IMR-90 (cell line): ENCODE results near the gene AGR3. TPM values are rescaled to one million over a fixed set of nuclear protein-coding genes. Genes with fewer than 3 reads are reported as not detected.

Experiments
- ATAC-seq: fragments of 200-7000 bp; cut with Tn5 transposase; 2 replicates; pipeline ENCODE4 v1.9.1; 2020; ENCODE audit warnings: low read depth, mild to moderate bottlenecking, moderate library complexity
- BruUV-seq: library from RNA; stranded (reverse); fragments of 400-500 nt; replicated peaks from 2 replicates; lab custom pipeline; 2021; lab: Mats Ljungman, UMichigan
- CTCF ChIA-PET: fragments of 300-600 bp; formaldehyde crosslinking; extraction: SDS; loops from one replicate; lab custom pipeline; 2021; ENCODE audit warnings: antibody characterized with exemption; lab: Yijun Ruan, JAX
- POLR2A ChIA-PET: fragments of 300-600 bp; sonication (Branson Sonifier 250); formaldehyde crosslinking; loops from one replicate; lab custom pipeline; 2022; ENCODE audit warnings: antibody characterized with exemption; ENCODE audit not compliant: unreplicated experiment; lab: Charles Lee
- DNase-seq: peaks from one replicate; pipeline ENCODE4 v3.0.0; 2013
- H2AFZ ChIP-seq: replicated peaks from 2 replicates; pipeline ENCODE3; 2013; ENCODE audit warnings: low read length, mild to moderate bottlenecking; ENCODE audit not compliant: poor library complexity
- H2AK5ac ChIP-seq: 2 replicates; pipeline ENCODE4 v1.6.1; 2013; ENCODE audit warnings: low read depth, low read length, inconsistent platforms
- H2AK9ac ChIP-seq: replicated peaks from 2 replicates; pipeline ENCODE3; 2013; ENCODE audit warnings: mild to moderate bottlenecking, low read depth, low read length, moderate library complexity; ENCODE audit not compliant: poor library complexity
- H2BK120ac ChIP-seq: 2 replicates; pipeline ENCODE4 v1.6.1; 2013; ENCODE audit warnings: low read depth, low read length, inconsistent platforms
- H2BK15ac ChIP-seq: 3 replicates; pipeline ENCODE4 v1.6.1; 2013; ENCODE audit warnings: low read depth, low read length, inconsistent platforms
- H2BK20ac ChIP-seq: 2 replicates; pipeline ENCODE4 v1.6.1; 2013; ENCODE audit warnings: low read depth, mild to moderate bottlenecking, inconsistent platforms, low read length, moderate library complexity
- H2BK5ac ChIP-seq: 2 replicates; pipeline ENCODE4 v1.6.1; 2013; ENCODE audit warnings: mild to moderate bottlenecking, low read depth, low read length, inconsistent platforms; ENCODE audit not compliant: poor library complexity, severe bottlenecking
- H3K14ac ChIP-seq: replicated peaks from 2 replicates; pipeline ENCODE4 v1.6.1; 2013; ENCODE audit warnings: low read depth, low read length, inconsistent platforms
- H3K18ac ChIP-seq: 2 replicates; pipeline ENCODE4 v1.6.1; 2013; ENCODE audit warnings: low read depth, low read length, control low read depth
- H3K23ac ChIP-seq: 2 replicates; pipeline ENCODE4 v1.6.1; 2013; ENCODE audit warnings: low read depth, low read length, inconsistent platforms
- H3K27ac ChIP-seq: 2 replicates; pipeline ENCODE4 v1.5.1; 2013; ENCODE audit warnings: mild to moderate bottlenecking, control low read depth, low read length; ENCODE audit not compliant: insufficient read depth
- H3K27me3 ChIP-seq: 2 replicates; pipeline ENCODE4 v1.6.1; 2013; ENCODE audit warnings: low read length; ENCODE audit not compliant: control insufficient read depth, insufficient read depth
- H3K36me3 ChIP-seq: 2 replicates; pipeline ENCODE4 v1.6.1; 2013; ENCODE audit warnings: low read length, mixed read lengths; ENCODE audit not compliant: control insufficient read depth, insufficient read depth
- H3K4ac ChIP-seq: 2 replicates; pipeline ENCODE4 v1.6.1; 2013; ENCODE audit warnings: low read depth, low read length, inconsistent platforms
- H3K4me1 ChIP-seq: 2 replicates; pipeline ENCODE4 v1.6.1; 2013; ENCODE audit warnings: low read length, mixed read lengths; ENCODE audit not compliant: control insufficient read depth, insufficient read depth
- H3K4me2 ChIP-seq: 2 replicates; pipeline ENCODE4 v1.6.1; 2013; ENCODE audit warnings: low read depth, mild to moderate bottlenecking, control low read depth, low read length, moderate library complexity
- H3K4me3 ChIP-seq: 2 replicates; pipeline ENCODE4 v1.5.1; 2013; ENCODE audit warnings: low read depth, mild to moderate bottlenecking, control low read depth, low read length, moderate library complexity; ENCODE audit not compliant: insufficient read depth
- H3K56ac ChIP-seq: 2 replicates; pipeline ENCODE4 v1.6.1; 2013; ENCODE audit warnings: low read length, inconsistent platforms; ENCODE audit not compliant: insufficient read depth; ENCODE audit errors: extremely low read depth
- H3K79me1 ChIP-seq, 2 experiments: 2 replicates each; pipeline ENCODE4 v1.6.1; 2013; ENCODE audit warnings: low read length in 2 of 2, inconsistent platforms in 1 of 2, low read depth in 1 of 2
- H3K9ac ChIP-seq: 2 replicates; pipeline ENCODE4 v1.6.1; 2013; ENCODE audit warnings: low read depth, low read length, control low read depth
- H3K9me1 ChIP-seq: 2 replicates; pipeline ENCODE4 v1.6.1; 2013; ENCODE audit warnings: low read length, inconsistent platforms; ENCODE audit not compliant: insufficient read depth
- H3K9me3 ChIP-seq: 2 replicates; pipeline ENCODE4 v1.6.1; 2013; ENCODE audit warnings: low read length; ENCODE audit not compliant: control insufficient read depth, insufficient read depth
- H4K20me1 ChIP-seq: 2 replicates; pipeline ENCODE4 v1.6.1; 2013; ENCODE audit warnings: low read length, inconsistent platforms; ENCODE audit not compliant: insufficient read depth
- H4K5ac ChIP-seq: 2 replicates; pipeline ENCODE4 v1.6.1; 2013; ENCODE audit warnings: mild to moderate bottlenecking, low read depth, low read length, control low read depth
- H4K8ac ChIP-seq, 2 experiments: 2 replicates each; pipeline ENCODE4 v1.6.1; 2013; ENCODE audit warnings: low read depth in 2 of 2, low read length in 2 of 2, control low read depth in 1 of 2, inconsistent platforms in 1 of 2
- H4K91ac ChIP-seq: 2 replicates; pipeline ENCODE4 v1.6.1; 2013; ENCODE audit warnings: low read depth, low read length, inconsistent platforms; ENCODE audit not compliant: insufficient read depth
- MAZ ChIP-seq: IDR thresholded peaks from 2 replicates; pipeline ENCODE4 v1.6.1; 2012; ENCODE audit warnings: low read depth, mild to moderate bottlenecking, low read length, improper control_type of control experiment, moderate library complexity, borderline replicate concordance
- RAD21 ChIP-seq: IDR thresholded peaks from 2 replicates; pipeline ENCODE4 v1.6.1; 2012; ENCODE audit warnings: low read length, improper control_type of control experiment
- WGBS, 2 experiments: methylation state at CpG; one replicate each; pipeline versions ENCODE4 v1.1.5 to v1.1.7; 2013; ENCODE audit warnings: missing lambda C conversion rate in 2 of 2; ENCODE audit not compliant: insufficient read length in 1 of 2; ENCODE audit errors: extremely low coverage in 2 of 2; 5-methylcytosine and 5-hydroxymethylcytosine counted together
- dilution Hi-C: fragments of 300-500 bp; cut with HindIII; formaldehyde crosslinking; loops from one replicate; pipeline ENCODE4 v1.14.3; 2018; ENCODE audit warnings: low sequenced_read_pairs; ENCODE audit not compliant: unreplicated experiment
- in situ Hi-C: fragments of 300-500 bp; cut with MboI; formaldehyde crosslinking; loops from 3 replicates; pipeline ENCODE4 v1.14.3; 2019; ENCODE audit warnings: low sequenced_read_pairs, inconsistent platforms, mixed read lengths
- intact Hi-C: fragments of 100-400 bp; cut with micrococcal nuclease; formaldehyde crosslinking; loops from 2 replicates; pipeline ENCODE4 v1.10.0; 2022
- polyA plus RNA-seq, 3 experiments: library from polyadenylated mRNA; depleted of rRNA; stranded (reverse); fragments of >200 nt; gene quantifications; 2 replicates each; pipeline ENCODE4 v1.2.3, GENCODE V29; 2012; ENCODE audit warnings: low replicate concordance in 1 of 3
- total RNA-seq: library from RNA; depleted of rRNA; stranded (reverse); fragments of >200 nt; gene quantifications from 2 replicates; pipeline ENCODE4 v1.2.3, GENCODE V29; 2012

The AGR3 gene
- total and polyA plus RNA-seq, 2 of the 4 experiments (the other 2 are of a cell fraction), result not detected

DNA sequence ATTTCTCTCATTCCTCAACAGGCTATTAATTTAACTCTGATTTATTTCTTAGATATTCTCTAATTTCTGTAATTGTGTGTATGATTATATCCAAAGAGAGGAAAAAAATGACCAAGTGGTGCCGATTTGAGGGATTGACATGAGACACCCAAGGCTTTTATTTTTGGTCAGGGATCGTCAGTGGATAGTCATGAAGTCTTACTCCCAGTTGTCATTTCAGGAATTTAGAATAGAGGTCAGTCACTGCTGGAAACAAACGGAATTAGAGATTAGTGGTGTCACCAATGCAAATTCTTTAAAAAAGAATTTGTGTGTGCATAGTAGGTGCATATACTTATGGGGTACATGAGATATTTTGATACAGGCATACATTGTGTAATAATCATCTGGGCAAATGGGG, 26.8 kb upstream of the AGR3 start:
- BruUV-seq, result no TSS peak
- H2AFZ ChIP-seq, result no peak overlapping the region
- no peak overlapping the region for H3K4ac ChIP-seq
- H3K18ac ChIP-seq, result no peak overlapping the region
- H2BK5ac ChIP-seq, result no peak overlapping the region
- no peaks in the 10 kb centered on the region for H3K36me3 ChIP-seq
- no peak overlapping the region for H2AK9ac ChIP-seq
- H2BK20ac ChIP-seq, result no peak overlapping the region
- no peak overlapping the region for H3K9ac ChIP-seq
- CTCF ChIA-PET, result interaction anchor here (0.7 kb wide), 1 partner anchor 55 kb away, joined by 3 read pairs; no protein-coding TSS in a partner anchor
- H4K5ac ChIP-seq, result no peak overlapping the region
- no peak overlapping the region for H4K8ac ChIP-seq
- no peak overlapping the region for H3K14ac ChIP-seq
- no peak overlapping the region for H3K4me3 ChIP-seq
- TF ChIP-seq RAD21, result no peak
- no peak for TF ChIP-seq MAZ
- dilution Hi-C loops (no loop called here), intact Hi-C loops (no loop called here), in situ Hi-C loops (loop anchor here (25.0 kb wide), 3 partner anchors 296 to 1429 kb away; no protein-coding TSS in a partner anchor)
- DNase-seq (no peak), ATAC-seq (no peak)
- 100% methylated on average over 2 of the region's 3 CpGs; no CpG with 5 or more reads in 1 of the 2 experiments for WGBS, 2 experiments
- no peaks in the 10 kb centered on the region for H3K9me3 ChIP-seq
- no peak overlapping the region for H3K4me2 ChIP-seq
- no peak overlapping the region for H2BK120ac ChIP-seq
- no peak overlapping the region for H2AK5ac ChIP-seq
- H3K27ac ChIP-seq, result no peak overlapping the region
- POLR2A ChIA-PET, result no interaction called here
- H4K91ac ChIP-seq, result no peak overlapping the region
- H2BK15ac ChIP-seq, result no peak overlapping the region
- no peak overlapping the region for H3K56ac ChIP-seq
- H3K9me1 ChIP-seq, result no peaks in the 10 kb centered on the region
- H3K79me1 ChIP-seq, result no peaks in the 10 kb centered on the region
- H3K27me3 ChIP-seq, result no peaks in the 10 kb centered on the region
- no peaks in the 10 kb centered on the region for H4K20me1 ChIP-seq
- H3K4me1 ChIP-seq, result 0 out of 2 replicates have a peak, but pooled peaks cover 1% of the 10 kb centered on the region
- H3K23ac ChIP-seq, result no peak overlapping the region
